HG03025 (cell line): ENCODE measurements around the gene BMP8A.
"Not testable (repeated sequence)": the region's sequence is repeated elsewhere in the genome, so short reads cannot be mapped to it uniquely, and the experiment has no call there.

Source experiments
- ATAC-seq: cut with Tn5 transposase; IDR thresholded peaks from one replicate; pipeline ENCODE4 v1.9.1; 2021; ENCODE audit warnings: mild to moderate bottlenecking, moderate library complexity; ENCODE audit not compliant: unreplicated experiment, low FRiP score

Gene BMP8A

DNA sequence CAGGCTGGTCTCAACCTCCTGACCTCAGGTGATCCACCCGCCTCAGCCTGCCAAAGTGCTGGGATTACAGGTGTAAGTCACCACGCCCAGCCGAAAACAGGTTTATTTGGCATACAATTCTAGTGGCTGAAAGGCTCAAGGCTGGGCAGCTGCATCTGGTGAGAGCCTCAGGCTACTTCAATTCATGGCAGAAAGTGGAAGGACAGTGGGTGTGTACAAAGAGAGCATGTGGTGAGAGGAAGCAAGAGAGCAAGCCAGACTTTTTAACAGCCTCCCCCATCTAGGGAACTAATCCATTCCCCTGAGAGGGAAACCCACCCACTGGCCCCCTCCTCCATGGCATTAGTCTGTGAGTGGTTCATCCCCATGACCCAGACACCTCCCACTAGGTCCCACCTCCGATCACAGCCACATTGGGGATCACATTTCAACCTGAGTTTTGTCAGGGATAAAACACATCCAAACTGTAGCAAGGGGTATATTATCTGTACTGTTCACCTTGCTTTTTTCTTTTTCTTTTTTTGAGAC lies 9.5 kb downstream of the BMP8A start:
- no peak for ATAC-seq

DNA sequence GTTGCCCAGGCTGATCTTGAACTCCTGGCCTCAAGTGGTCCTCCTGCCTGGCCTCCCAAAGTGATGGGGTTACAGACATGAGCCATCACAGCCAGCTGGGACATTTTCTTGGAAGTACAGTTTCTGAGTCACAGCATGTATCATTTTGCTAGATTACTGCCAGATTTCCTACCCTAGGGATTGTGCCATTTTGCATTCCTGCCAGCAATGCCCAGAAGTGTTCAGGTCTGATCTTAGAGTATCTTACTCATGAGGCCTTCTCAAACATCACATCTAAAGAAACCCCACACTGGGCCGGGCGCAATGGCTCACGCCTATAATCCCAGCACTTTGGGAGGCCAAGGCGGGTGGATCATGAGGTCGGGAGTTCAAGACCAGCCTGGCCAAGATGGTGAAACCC lies 10.2 kb downstream of the BMP8A start:
- ATAC-seq, result no peak

DNA sequence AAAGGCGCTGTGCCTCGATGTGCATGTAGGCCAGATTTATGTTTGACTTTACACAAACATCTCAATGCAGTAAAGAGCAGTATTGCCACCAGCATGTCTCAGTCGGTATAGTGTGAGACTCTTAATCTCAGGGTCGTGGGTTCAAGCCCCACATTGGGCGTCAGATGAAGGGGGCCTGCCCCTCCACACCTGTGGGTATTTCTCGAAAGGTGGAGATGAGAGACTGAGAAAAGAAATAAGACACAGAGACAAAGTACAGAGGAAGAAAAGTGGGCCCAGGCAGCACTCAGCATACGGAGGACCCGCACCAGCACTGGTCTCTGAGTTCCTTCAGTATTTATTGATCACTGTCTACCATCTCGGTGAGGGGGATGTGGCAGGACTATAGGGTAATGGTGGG lies 13.0 kb downstream of the BMP8A start:
- not testable (repeated sequence) for ATAC-seq

DNA sequence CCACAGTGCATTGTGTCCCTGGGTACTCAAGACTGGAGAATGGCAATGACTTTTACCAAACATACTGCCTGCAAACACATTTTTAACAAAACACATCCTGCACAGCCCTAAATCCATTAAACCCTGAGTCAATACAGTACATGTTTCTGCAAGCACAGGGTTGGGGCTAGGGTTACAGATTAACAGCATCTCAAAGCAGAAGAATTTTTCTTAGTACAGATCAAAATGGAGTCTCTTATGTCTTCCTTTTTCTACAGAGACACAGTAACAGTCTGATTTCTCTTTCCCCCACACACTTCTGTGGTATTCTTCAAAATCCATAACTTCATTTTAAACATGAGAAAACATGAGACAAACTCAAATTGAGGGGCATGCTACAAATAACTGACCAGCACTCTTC lies 13.9 kb downstream of the BMP8A start:
- no peak for ATAC-seq

DNA sequence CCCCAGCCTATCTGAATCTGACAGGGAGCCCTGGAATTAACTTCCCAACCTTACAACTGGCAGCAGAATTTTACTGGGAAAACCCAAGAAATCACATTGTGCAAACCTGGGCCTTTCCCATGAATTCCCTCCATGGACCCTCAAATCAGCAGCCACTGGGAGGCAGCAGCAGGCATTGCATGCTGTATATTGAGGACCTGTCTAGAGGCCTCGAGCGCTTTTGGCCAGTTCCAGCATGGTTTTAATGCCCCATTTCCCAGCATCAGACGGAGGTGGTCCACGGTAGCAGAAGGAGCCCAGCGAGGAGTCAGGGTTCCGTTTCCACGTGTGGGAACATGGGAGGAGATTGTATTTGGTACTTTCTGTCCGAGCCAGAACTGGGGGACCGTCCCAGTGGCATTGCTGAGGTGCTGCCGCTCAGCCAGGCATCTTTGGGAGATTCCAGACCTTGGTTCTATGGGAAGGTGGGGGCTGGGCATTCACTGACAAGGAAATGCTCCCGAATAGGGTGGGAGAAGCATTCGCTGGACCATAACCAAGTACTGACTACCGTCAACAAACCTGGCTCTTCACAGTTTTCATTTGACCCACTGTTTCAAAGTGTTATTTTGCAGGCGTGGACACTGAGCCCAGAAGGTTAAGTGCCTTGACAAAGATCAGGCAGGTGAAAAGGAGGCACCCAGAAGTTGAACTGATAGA lies 15.9 kb downstream of the BMP8A start:
- no peak for ATAC-seq

DNA sequence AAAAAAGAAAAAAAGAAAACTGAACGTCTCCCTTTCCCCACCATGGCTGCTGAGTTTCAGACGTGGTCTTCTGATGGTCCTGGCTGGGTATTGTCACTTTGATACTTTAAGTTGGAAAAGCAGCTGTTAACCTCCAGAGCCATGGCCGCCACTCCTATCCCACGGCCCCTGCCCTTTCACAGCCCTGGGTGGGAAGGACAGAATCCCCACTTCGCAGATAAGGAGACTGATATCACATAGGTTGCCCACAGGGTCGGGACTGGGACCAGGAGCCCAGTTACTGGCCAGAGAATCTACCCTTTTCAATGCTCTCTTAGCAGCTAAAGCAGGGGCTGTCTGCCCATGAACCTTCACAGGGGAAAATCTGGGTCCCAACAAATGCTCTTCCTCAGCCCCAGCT lies 16.8 kb downstream of the BMP8A start:
- no peak for ATAC-seq

DNA sequence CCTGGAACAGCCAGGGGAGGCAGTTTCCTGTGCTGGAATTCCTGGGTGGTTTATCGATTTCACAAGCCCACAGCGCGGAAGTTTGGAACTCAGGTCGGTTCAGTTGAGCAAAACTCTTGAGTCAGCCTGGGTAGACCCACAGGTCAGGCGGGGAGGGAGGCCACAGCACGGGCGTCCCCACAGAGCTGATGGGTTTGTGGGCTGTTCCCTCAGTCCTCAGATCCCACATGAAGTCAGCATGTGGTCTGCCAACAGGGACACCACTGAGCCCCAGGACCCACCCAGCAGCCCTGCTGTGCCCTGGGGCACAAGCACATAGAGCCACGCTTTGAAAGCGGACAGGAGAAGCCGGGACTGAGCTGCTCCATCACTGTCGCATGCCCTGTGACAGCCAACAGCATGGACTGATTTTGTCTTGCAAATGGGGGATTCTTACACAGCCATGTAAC lies 17.4 kb downstream of the BMP8A start:
- no peak for ATAC-seq

DNA sequence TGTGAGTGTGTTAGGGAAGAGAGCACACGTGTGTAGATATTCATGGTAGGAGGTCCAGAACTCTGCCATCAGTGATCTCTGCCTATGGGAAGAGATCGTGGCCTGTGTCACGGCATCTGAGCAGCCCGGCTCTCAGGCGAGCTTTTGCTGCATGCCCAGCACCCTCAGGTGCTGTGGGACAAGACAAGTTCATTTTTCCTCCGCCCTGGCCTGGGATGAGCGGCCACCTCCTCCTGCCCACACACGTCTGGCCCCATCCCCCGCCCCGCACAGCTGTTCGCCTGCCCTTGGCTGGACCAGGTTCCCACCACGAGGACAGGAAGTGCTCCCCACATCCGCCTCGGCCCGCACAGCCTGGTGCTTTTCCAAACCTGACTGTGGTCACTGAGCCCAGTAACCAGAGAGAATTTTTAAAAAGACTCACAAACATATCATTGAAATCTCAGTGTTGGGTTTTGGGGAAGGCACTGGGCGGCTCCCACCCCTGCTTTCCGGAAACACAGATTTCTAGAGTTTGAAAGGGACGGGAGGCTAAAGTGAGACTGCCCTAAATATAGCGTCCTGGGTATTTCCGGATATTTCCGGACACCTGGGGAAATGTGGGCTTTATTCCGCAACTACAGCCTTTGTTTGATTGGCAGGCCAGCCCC lies 18.0 kb downstream of the BMP8A start:
- peak; percentile 44 for ATAC-seq

DNA sequence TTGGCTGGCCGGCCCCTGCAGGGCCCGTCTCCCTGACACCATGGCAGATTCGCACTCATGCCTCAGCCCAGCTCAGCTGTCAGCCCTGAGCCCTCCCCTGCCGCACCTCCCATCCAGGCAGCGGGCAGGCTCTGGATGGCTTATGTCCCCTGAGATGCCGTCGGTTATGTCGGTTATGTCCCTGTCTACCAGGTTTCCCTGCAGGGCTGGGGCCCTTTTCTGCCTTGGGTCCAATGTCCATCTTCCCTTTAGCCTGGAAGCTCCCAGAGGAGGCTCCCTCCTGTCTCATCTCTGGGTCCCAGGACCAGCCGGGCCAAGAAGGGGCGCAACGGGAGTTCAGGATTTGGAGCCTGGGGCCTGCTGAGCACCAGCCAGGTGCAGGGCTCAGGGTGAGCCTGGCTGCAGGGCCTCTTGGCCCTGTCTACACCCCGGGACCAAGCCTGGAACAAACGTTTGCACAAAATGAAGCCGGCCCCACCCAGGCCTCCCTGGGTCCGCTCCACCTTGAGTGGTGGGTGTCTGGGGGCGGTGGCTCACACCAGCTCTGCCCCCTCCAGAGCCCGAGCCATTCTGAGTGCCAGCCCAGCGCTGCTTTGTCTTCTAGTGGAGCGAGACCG lies 19.2 kb downstream of the BMP8A start:
- not testable (repeated sequence) for ATAC-seq

DNA sequence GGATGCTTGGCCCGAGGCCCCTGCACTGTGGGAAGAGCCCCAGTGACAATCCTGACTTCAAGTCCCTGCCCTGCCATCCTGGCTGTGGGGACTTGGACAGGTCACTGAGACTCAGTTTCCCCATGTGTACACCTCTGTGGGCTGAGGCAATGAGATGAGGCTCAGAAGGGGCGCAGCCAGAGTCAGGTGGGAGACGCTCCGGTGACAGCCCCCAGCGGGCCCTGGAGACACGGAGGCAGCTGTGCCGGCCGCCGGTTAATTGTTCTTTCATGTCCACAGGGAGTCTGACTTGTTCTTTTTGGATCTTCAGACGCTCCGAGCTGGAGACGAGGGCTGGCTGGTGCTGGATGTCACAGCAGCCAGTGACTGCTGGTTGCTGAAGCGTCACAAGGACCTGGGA lies 20.0 kb downstream of the BMP8A start:
- not testable (repeated sequence) for ATAC-seq

DNA sequence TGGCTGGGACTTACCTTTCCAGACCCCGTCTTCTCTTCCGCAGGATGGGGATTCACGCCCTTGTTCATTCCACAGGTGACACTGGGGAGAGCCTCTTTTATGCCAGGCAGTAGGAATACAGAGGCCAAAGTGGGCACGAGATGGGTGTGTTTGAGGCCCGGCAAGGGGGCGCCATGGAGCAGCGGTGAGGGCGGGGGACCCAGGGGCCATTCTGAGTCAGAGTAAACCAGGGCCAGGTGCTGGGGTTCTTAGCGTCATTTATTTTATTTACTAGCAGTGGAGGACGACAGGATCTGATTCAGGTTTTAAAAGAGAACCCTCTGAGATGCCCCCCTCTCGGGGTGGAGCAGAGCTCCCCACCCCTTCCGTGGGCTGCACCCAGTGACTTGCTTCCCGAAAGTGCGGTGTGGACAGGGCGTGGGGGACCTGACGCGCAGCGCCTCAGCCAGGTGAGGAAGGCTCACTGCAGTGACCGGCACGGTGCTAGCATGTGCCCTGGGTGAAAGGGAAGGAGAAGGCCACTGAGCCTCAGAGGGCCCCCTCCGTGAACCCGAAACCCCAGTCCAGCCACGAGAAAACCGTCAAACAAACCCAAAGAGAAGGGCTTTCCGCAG lies 20.9 kb downstream of the BMP8A start:
- not testable (repeated sequence) for ATAC-seq

DNA sequence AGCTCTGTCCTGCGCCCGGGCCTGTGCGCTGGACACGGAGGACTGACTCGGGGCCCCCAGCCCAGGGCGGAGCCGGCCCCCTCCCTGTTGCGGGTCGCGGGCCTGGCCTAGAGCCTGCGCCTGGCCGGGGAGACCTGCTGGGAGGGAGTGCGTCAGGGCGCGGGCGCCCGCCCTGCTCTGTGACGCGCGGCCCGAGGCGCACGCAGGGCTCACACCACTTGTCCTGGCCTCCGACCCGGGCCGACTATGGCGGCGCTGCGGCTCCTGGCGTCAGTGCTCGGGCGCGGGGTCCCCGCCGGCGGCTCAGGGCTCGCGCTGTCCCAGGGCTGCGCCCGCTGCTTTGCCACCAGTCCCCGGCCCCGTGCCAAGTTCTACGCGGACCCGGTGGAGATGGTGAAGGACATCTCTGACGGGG lies 23.3 kb downstream of the BMP8A start:
- not testable (repeated sequence) for ATAC-seq

DNA sequence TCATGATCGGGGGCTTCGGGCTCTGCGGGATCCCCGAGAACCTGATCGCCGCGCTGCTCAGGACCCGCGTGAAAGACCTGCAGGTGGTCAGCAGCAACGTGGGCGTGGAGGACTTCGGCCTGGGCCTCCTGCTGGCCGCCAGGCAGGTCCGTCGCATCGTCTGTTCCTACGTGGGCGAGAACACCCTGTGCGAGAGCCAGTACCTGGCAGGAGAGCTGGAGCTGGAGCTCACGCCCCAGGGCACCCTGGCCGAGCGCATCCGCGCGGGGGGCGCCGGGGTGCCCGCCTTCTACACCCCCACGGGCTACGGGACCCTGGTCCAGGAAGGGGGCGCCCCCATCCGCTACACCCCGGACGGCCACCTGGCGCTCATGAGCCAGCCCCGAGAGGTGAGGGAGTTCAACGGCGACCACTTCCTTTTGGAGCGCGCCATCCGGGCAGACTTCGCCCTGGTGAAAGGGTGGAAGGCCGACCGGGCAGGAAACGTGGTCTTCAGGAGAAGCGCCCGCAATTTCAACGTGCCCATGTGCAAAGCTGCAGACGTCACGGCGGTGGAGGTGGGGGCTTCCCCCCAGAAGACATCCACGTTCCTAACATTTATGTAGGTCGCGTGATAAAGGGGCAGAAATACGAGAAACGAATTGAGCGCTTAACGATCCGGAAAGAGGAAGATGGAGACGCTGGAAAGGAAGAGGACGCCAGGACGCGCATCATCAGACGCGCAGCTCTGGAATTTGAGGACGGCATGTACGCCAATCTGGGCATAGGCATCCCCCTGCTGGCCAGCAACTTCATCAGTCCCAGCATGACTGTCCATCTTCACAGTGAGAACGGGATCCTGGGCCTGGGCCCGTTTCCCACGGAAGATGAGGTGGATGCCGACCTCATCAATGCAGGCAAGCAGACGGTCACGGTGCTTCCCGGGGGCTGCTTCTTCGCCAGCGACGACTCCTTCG lies 24.0 kb downstream of the BMP8A start:
- ATAC-seq, result not testable (repeated sequence)

DNA sequence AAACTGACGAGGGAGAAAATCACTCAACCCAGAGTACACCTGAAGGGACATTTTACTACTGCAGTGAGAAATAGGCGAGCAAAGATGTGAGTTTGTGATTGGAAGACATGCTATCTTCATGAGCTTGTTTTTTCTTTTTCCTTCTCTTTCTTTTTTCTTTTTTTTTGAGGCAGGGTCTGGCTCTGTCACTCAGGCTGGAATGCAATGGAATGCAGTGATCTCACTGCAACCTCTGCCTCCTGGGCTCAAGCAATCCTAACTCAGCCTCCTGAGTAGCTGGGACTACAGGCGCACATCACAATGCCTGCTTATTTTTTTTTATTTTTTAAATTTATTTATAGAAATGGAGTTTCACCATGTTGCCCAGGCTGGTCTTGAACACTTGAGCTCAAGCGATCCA lies 25.4 kb downstream of the BMP8A start:
- not testable (repeated sequence) for ATAC-seq

DNA sequence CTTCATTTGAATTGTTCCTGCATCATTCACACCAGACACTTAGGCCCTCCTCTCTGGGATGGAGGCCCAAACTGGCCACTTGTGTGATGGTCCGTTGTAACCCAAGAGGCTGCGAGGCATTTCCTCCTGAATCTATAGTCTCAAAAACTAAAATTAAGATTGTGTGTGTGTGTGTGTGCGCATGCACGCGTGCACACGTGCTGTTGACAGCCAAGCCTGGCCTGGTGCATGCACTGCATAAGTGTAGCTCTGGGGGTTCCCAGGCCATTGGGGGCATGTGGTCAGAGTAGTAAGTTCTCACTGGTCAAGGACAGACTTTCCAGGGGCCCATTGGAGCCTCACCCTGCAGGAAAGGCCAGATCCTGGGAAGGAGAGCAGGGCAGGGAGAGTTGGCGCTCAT lies 26.5 kb downstream of the BMP8A start:
- not testable (repeated sequence) for ATAC-seq

DNA sequence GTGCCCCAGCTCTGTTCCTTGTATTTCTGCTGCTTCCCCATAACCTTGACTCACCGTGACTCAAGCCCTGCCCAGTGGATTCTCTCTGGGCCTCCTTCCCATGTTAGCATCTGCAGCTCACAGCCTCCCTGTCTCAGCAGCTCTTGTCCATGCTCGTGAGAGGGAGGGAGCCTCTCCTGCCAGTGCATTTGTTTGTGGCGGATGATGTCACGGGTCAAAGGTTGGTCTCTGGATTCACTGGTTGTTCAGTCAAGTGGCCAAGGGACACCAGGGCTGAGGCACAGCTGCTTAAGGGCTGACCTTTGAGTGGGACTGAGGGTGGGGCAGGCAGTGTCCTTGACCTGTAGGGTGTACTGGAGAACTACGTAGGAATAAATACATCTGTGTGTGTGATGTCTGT lies 27.9 kb downstream of the BMP8A start:
- ATAC-seq, result not testable (repeated sequence)

DNA sequence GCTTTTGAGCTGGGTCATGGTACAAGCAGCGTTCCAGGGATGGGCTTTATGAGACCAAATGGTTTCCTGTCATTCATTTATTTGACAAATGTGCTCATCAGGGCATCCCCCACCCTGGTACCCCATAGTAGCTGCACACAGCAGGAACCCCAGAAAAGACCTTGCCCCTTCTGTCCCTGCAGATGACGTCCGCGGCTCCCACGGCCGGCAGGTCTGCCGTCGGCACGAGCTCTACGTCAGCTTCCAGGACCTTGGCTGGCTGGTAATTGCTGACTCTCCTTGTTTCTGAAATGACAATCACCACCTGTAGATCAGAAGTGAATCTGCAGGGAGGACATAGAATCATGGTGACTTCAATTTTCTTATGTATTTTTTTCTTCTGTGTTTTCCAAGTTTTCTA lies 30.8 kb downstream of the BMP8A start:
- not testable (repeated sequence) for ATAC-seq

DNA sequence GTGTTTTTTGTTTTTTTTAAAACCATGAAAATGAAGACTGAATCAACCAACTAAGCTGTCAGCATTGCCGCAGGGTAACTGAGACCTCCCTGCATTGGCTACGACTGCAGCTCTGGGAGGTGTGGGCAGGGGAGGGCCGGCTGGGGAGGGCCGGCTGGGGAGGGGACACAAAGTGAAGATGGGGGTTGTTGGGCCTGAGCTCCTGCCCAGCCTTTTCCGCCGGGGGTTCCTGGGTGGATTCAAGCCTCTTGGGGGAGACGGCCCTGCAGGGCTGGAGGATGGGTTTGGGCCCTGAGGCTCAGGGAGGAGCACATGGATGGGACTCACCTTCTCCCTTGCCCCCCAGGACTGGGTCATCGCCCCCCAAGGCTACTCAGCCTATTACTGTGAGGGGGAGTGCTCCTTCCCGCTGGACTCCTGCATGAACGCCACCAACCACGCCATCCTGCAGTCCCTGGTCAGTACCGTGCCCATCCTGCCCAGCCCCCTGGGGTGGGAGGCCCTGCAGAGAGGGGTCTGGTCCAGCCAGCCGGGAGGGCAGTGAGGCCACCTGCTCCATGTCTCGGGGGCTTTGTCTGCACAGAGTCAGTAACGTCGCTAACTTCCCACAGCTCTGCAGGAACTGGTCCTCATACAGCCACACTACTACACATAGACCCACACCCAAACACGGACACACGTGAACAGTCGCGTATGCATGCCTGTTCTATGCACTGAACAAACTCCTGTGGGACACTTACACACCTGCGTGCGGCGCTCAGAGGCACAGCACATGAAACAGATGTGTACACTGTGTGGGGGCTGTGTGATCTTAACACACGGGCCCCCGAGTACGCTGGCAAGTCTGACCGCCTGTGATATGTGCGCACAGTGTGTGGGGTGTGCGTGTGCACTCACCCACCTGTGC lies 31.5 kb downstream of the BMP8A start:
- no peak for ATAC-seq

DNA sequence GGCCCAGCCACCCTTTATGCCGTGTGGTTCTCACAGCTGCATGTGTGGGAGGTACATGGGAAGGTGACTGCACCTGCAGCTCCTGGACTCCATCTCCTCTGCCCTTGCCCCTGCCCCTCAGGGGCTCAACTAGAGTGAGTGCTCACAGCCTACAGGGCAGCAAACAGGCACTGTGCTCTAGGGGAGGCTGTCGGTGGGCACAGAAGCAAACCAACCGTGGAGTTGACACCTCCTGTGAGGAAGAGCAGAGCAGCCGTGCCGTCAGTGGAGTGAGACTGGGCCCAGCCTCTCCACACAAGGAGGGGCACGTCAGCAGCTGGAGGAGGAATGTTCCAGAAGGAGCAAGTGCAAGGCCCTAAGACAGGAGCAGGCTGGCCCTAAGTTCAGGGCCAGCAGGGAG lies 32.7 kb downstream of the BMP8A start:
- no peak for ATAC-seq
